SH-SY5Y (cell line): ENCODE results near the gene POP7.

Experiments used
- GATA2 ChIP-seq: IDR thresholded peaks from 2 replicates; pipeline ENCODE4 v1.6.1; 2011; ENCODE audit warnings: mild to moderate bottlenecking, low read depth, low read length
- GATA3 ChIP-seq: IDR thresholded peaks from 2 replicates; pipeline ENCODE4 v1.6.1; 2011; ENCODE audit warnings: low read depth, mild to moderate bottlenecking, low read length, moderate library complexity

GRCh38 chr7:100708395-100708794 lies 2.5 kb downstream of the POP7 start:
- no peak for TF ChIP-seq GATA3
- no peak for TF ChIP-seq GATA2
